AG04450 (cell line): ENCODE measurements around the gene ALDH2. TPM values are rescaled to one million over a fixed set of nuclear protein-coding genes. Genes with fewer than 3 reads are reported as not detected.
A peak's percentile ranks its signal among the peaks of the same experiment; 100 is the strongest.

Experiments
- CTCF ChIA-PET: fragments of 300-600, 350-600 bp; formaldehyde crosslinking; extraction: SDS; loops from one replicate; lab custom pipeline; 2022; ENCODE audit warnings: antibody characterized with exemption, inconsistent platforms; lab: Charles Lee
- POLR2A ChIA-PET: fragments of 350-600 bp; formaldehyde crosslinking; extraction: SDS; loops from one replicate; lab custom pipeline; 2021; ENCODE audit warnings: antibody characterized with exemption, inconsistent platforms; lab: Yijun Ruan, JAX
- DNase-seq: peaks from one replicate; pipeline ENCODE4 v3.0.0-alpha.2; 2011; ENCODE audit warnings: low read depth, low spot score
- H3K27ac ChIP-seq: one replicate; pipeline ENCODE4 v1.5.1; 2012; ENCODE audit warnings: low read depth, low read length, control low read depth
- H3K27me3 ChIP-seq: one replicate; pipeline ENCODE4 v1.6.0; 2012; ENCODE audit warnings: low read length; ENCODE audit not compliant: control insufficient read depth, insufficient read depth
- H3K4me3 ChIP-seq: 2 replicates; pipeline ENCODE4 v1.5.1; 2011; ENCODE audit warnings: mild to moderate bottlenecking, low read depth, low read length, control low read depth
- H3K9me3 ChIP-seq: 2 replicates; pipeline ENCODE4 v1.5.1; 2012; ENCODE audit warnings: low read length; ENCODE audit not compliant: control insufficient read depth, insufficient read depth
- polyA plus RNA-seq: library from polyadenylated mRNA; depleted of rRNA; stranded (reverse); fragments of >200 nt; gene quantifications from 2 replicates; pipeline ENCODE4 v1.2.3, GENCODE V29; 2011
- TF ChIP-seq, protein P1 (sequence below): IDR thresholded peaks from 2 replicates; pipeline ENCODE4 v1.5.1; 2011; ENCODE audit warnings: low read depth, low read length, control low read depth, inconsistent platforms

Gene ALDH2
- polyA plus RNA-seq, 1 experiment, result 84.1 TPM

DNA sequence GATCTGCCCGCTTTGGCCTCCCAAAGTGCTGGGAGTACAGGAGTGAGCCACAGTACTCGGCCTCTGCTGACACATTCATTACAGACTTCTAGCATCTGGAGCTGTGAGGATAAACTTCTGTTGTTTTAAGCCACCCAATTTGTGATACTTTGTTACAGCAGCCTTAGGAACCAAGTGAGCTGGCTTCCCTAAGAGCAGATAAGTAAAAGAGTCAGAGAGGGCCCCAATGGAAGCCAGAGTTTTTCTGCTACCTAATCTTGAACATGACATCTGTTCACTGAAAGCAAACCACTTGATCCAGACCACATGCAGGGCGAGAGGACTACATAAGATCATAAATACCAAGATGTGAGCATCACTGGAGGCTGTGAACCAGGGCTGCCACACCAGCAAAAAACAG lies 71.6 kb downstream of the ALDH2 start:
- no peak overlapping the region for H3K4me3 ChIP-seq
- ChIA-PET POLR2A (no interaction called here), CTCF (no interaction called here)
- no peak overlapping the region for H3K27ac ChIP-seq
- DNase-seq, result no peak
- no peaks in the 10 kb centered on the region; the same call in 1 of the 2 replicates for H3K9me3 ChIP-seq
- no peaks in the 10 kb centered on the region for H3K27me3 ChIP-seq
- TF ChIP-seq, protein P1, sequence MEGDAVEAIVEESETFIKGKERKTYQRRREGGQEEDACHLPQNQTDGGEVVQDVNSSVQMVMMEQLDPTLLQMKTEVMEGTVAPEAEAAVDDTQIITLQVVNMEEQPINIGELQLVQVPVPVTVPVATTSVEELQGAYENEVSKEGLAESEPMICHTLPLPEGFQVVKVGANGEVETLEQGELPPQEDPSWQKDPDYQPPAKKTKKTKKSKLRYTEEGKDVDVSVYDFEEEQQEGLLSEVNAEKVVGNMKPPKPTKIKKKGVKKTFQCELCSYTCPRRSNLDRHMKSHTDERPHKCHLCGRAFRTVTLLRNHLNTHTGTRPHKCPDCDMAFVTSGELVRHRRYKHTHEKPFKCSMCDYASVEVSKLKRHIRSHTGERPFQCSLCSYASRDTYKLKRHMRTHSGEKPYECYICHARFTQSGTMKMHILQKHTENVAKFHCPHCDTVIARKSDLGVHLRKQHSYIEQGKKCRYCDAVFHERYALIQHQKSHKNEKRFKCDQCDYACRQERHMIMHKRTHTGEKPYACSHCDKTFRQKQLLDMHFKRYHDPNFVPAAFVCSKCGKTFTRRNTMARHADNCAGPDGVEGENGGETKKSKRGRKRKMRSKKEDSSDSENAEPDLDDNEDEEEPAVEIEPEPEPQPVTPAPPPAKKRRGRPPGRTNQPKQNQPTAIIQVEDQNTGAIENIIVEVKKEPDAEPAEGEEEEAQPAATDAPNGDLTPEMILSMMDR, result no peak

DNA sequence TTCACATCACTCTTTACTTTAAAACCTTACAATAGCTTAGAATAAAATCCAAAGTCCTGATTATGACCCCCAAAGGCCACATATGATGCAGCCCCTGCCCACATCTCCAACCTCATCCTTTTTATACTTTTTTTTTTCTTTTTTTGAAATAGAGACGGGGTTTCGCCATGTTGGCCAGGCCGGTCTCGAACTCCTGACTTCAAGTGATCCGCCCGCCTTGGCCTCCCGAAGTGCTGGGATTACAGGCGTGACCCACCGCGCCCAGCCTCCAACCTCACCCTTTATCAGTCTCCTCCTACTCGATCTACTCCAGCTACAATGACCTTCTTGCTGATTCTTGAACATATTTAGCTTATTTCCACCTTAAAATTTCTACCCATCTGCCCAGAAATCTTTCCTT lies 74.1 kb downstream of the ALDH2 start:
- no peak for DNase-seq
- Histone ChIP-seq H3K27ac (no peak overlapping the region), H3K9me3 (no peaks in the 10 kb centered on the region), H3K4me3 (peak overlapping the region; percentile 98), H3K27me3 (no peaks in the 10 kb centered on the region)
- TF ChIP-seq, protein P1, result no peak
- POLR2A ChIA-PET, result no interaction called here
- CTCF ChIA-PET, result interaction anchor here (0.9 kb wide), 1 partner anchor 28 kb away, joined by 3 read pairs; no protein-coding TSS in a partner anchor

DNA sequence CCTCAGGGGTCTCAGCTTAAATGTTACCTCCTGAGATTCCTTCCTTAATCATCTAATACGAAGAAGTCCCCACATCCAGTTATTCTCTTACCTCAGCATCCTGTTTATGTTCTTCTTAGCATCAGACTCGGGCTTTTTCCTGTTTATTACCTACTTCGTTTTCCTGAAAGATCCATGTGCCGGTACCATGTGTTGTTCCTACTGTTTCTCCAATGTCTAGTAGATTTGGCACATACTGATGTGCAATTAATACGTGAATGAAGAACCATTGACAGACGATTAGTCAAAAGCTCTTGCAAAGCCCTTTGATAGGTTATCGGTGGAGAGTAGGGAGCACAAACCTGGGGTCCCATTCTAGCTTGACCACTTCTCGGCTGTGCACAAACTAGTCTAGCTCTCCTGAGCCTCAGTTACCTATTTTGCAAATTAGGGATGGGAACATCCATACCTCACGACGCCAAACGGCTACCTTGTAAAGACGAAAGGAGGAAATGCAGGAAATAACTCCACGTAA lies 74.6 kb downstream of the ALDH2 start:
- ChIA-PET CTCF (no interaction called here), POLR2A (no interaction called here)
- Histone ChIP-seq H3K27me3 (no peaks in the 10 kb centered on the region), H3K4me3 (peak overlapping the region; percentile 98), H3K27ac (peak overlapping the region; percentile 75), H3K9me3 (no peaks in the 10 kb centered on the region)
- no peak for DNase-seq
- TF ChIP-seq, protein P1, result no peak

DNA sequence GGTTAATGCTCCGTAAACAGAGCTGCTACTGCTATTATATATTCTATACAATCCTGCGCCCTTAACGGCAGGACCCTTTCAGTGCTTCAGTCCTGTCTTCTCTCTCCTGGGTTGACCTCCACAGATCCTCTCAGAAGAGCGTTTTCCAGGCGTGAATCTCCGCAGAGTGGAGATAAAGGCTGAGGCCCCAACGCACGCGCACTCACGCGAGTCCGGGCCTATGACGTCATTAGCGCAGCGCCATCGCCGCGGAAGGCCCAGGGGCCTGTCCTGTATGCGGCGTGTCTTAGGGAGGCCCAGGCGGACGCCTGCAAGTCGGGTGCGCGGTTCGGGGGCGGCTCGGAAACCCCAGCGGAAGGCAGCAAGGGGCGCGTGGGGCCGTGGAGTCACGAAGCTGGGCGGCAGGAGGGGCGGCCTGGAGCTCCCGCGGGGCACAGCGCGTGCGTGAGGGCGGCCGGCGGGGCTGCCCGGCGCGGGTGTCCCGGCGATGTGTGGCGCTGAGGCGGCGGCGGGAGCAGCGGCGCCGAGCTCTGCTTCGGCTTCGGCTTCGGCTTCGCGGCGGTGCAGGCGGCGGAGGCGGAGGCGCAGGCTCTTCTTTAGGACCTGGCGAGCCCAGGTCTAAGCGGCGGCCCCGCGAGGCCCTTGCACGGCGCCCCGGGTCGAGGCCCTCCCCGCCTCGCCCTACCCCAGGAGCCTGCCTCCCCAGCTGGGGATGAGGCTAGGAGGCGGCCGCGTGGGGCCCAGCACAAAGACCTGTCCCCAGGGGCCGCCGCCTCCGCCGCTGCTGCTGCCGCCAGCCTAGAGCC lies 75.2 kb downstream of the ALDH2 start, which contains the start of gene MAPKAPK5:
Gene MAPKAPK5, plus strand, starts transcription at position 479 of the 806 bp plus-strand sequence. CDS start 506 bp downstream, outside the sequence.
- H3K27ac ChIP-seq, result peak within 1 kb of the TSS; percentile 75
- ChIA-PET POLR2A (no interaction called here), CTCF (no interaction called here)
- TF ChIP-seq, protein P1, result no peak
- H3K9me3 ChIP-seq, result no peaks in the 10 kb centered on the region
- DNase-seq, result peak; percentile 89
- H3K27me3 ChIP-seq, result no peaks in the 10 kb centered on the region
- H3K4me3 ChIP-seq, result peak within 1 kb of the TSS; percentile 98
